ENCODE data around the gene SLC50A1.

SLC50A1 gene

DNA sequence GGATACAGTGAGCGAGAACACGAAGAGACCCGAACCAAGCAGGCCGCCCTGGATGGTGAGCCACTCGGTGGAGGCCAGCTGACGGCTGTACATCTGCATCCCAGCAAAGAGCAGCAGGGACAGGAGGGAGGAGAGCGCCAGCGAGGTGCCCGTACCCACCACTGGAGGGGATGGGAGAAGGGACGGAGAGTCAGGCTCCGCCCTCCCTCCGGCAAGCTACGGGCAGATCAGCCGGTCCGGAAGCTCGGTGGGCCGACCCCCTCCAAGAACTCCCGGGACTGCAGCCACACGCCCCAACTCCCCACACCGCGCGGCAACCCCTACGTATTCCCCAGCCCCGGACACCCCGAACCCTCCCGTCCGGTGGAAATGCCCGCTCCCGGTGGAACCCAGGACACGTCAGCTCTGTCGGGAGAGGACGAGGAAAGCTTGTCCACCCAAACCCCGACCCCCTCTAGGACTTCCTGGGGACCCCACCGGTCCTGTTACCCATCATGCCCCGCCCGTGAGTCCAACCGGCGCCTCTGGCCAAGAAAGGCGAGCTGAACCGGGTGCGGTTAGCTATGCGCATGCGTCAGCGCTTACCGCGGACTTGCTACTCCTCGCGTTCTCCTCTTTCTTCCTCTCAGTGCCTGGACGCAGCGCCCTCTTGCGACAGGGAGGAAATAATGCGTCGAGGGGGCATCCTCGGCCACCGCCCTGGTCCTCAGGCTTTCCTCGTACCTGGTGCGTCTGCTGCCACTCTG is 37.3 kb downstream of the SLC50A1 start, which contains the start of gene KRTCAP2:
Gene KRTCAP2, minus strand, starts transcription at position 573 of the 746 bp plus-strand sequence. Its CDS starts 80 bp downstream, at position 493.
- no peak for FAIRE-seq

DNA sequence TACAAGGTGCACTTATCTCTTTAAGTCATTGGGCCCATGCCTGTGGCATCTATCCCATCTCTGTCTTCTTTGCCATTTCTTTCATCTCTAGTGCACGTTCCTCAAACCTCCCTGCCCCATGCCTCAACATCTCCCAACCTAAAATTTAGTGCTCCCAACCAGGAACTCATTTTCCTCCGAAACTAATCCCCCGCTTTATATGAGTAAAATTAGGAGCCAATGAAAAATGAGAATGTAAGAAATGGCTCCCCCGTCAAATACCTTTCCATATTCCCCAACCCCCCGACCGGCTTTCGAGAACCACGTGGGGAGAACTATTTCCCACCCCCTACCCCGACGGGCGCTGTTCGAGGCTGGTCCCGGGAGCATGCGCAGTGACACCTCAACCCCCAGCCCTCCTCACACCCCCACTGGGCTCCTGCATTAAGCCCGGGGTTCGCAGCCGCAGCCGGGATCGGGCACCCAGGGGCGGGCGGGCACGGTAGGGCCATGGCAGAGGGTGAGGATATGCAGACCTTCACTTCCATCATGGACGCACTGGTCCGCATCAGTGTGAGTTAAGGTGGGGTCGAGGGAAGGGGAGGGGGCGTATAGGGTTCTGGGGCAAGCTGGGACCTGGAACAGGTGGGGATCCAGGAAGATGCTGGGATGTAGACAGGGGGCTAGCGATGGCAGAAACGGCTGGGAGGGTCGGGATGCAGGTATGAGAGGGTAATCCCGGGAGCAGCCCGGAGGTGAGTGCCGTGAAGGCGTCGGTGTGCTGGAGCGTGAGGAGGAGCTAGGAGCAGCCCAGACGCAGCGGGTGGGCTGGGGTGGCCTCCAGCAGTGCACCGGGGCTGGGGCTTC is 38.0 kb downstream of the SLC50A1 start, which contains the start of gene TRIM46:
Gene TRIM46, plus strand, starts transcription at position 372 of the 846 bp plus-strand sequence. Its CDS starts 118 bp downstream, at position 490.
- FAIRE-seq: no peak

DNA sequence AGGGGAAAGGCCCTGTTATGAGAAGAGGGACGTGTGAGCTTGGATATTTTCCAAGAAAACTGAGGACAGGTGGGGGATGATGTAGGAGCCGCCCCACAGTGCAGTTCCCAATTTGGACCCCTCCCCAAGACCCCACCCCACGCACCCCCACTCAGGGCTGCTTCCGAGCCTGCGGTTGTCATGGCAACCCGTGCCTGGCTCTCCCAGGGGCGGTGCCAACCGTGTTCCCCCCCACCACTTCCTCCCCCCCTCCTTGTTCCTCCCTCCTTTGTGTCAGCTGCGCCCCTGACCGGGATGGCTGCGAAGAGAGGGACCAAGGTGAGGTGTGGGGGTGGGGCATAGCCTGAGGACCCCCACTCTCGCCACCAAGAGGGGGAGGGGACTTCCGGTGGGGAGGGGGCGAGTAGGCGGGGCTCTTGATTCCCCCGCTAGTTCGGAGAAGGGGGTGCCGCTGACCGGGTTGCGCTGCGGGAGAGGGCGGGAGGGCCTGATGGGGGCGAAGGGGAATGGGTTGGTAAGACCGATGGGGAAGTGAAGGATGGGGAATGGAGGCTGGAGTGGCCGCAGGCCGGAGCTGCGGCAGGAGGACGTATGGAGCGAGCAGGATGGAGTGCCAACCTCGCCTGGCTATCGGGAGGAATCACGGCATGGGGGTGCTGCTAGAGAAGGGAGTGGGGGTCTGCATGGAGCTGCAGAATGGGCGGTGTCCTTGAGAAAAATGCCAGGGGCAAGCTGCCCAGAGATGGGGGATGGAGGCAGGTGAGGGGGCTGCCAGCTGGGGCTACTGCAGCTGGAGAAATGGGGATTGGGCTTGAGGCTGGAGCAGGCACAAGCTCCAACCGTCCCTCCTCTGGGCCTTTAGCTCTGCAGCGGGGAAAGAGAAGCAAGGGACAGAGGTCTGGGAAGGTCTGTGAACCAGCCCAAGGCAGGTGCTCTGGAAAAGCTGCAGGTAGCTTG is 39.0 kb downstream of the SLC50A1 start:
- FAIRE-seq: no peak

DNA sequence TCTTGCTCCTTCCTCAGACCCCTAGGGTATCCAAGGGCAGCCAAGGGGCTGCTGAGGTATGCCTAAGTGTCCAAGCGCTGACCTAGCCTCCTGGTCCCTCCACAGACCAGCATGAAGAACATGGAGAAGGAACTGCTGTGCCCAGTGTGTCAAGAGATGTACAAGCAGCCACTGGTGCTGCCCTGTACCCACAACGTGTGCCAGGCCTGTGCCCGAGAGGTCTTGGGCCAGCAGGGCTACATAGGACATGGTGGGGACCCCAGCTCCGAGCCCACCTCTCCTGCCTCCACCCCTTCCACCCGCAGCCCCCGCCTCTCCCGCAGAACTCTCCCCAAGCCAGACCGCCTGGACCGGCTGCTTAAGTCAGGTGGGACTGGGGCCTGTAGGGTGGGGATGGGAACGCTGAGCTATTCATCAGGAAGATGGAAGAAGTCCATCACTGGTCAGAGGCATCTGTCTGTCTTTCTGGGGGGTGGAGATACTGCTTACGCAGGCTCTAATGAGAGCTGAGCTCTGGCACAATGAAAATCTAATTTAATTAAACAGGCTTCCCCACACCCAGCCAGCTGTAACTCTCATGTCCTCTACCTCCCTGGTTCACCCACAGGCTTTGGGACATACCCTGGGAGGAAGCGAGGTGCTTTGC is 39.8 kb downstream of the SLC50A1 start:
- no peak for FAIRE-seq

- FAIRE-seq: no peak
Observed at GRCh38 chr1:155175927-155176371, 40.3 kb downstream of the SLC50A1 start.

GRCh38 chr1:155176544-155177071 is 41.0 kb downstream of the SLC50A1 start:
- peak; percentile 61 for FAIRE-seq

GRCh38 chr1:155177192-155177917 is 41.7 kb downstream of the SLC50A1 start:
- no peak for FAIRE-seq

DNA sequence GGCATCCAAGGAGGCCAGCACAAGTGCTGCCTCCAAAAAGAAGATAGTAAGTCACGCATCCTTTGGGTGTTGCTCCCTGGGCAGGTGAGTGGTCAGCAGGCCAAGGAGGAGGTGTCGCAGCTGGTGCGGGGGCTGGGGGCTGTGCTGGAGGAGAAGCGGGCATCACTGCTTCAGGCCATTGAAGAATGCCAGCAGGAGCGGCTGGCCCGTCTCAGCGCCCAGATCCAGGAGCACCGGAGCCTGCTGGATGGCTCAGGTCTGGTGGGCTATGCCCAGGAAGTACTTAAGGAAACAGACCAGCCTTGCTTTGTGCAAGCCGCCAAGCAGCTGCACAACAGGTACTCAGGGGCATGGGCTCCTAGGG is 42.2 kb downstream of the SLC50A1 start:
- no peak for FAIRE-seq

DNA sequence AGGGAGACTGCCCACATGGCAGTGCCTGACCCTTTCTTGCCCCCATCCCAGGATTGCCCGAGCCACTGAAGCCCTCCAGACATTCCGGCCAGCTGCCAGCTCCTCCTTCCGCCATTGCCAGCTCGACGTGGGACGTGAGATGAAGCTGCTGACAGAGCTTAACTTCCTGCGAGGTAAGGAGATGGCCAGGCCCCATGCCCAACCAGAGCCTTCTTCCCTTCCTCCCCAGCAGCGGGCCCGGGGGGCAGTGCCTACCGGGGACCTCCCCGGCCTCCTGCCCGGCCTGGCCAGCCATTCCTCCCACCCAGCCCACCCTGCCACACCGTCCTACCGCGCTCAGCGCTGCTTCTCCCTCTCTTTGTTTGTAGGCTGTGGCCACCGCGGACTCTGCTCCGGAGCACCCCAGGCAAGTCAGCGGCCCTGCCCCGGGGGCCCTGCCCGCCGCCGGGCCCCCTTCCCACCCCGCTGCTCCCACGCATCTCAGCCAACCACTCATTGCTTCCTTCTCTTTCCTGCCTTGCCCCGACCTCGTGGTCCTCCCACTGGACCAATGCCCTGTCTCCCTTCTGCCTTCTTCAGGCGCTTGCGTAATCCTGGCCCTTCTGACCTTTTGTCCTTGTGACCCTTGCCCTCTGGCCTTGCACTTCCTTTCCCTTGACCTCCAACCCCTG is 42.9 kb downstream of the SLC50A1 start:
- FAIRE-seq: no peak

- FAIRE-seq: no peak
Observed at GRCh38 chr1:155179112-155180031, 43.7 kb downstream of the SLC50A1 start.

DNA sequence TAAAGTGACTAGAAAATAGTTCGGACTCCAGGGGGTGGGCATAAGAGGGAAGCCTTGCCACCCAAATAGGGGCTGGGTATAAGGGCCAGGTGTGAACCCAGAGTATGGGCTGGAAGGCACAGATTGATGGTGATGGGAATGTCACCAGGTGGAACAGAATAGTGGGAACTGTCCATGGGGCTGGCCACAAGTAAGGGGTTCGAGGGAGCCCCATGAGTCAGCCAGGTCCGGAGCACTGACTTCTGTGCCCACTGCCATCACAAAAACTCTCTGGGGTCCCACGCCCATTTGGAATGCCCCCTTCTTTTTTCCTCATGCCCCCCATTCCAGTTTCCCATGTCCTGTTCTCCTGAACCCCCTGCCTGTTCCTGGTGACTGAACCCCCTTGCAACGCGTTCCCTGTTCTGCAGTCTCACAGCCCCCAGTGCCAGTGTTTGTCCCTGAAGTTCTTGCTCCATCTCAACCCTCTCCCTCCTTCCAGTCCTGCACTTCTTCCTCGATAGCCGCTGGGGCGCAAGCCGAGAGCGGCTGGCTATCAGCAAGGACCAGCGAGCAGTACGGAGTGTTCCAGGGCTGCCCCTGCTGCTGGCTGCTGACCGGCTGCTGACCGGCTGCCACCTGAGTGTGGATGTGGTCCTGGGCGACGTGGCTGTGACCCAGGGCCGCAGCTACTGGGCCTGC is 45.9 kb downstream of the SLC50A1 start:
- no peak for FAIRE-seq

- FAIRE-seq: no peak
Observed at GRCh38 chr1:155182052-155182550, 46.4 kb downstream of the SLC50A1 start.

DNA sequence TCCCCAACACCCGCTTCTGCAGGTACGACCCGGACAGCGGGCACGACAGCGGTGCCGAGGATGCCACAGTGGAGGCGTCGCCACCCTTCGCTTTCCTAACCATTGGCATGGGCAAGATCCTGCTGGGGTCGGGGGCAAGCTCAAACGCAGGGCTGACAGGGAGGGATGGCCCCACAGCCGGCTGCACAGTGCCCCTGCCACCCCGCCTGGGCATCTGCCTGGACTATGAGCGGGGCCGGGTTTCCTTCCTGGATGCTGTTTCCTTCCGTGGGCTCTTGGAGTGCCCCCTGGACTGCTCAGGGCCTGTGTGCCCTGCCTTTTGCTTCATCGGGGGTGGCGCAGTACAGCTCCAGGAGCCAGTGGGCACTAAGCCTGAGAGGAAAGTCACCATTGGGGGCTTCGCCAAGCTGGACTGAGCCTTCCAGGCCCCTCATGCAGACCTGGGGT is 48.1 kb downstream of the SLC50A1 start:
- no peak for FAIRE-seq

DNA sequence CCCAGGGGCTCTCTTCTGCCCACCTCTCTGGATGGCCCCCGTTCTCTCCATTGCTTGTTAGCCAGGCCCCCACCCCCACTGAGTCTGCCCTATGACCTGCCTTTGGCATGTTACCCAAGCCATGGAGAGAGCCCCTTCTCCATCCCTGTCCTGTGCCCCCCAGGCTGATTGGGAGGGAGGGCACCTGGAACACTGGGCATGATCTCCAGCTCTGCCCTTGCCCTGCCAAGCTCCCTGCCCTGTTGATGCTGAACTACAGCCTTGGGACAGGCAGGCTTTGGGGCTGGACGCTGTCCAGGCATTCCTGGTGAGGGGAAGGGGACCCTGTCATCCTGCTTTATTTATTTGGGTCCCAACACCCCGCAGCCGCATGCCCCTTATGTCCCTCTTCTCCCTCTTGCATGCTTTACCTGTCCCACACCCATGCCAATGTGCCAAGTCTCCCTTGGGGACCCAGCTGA is 48.7 kb downstream of the SLC50A1 start:
- FAIRE-seq: no peak

DNA sequence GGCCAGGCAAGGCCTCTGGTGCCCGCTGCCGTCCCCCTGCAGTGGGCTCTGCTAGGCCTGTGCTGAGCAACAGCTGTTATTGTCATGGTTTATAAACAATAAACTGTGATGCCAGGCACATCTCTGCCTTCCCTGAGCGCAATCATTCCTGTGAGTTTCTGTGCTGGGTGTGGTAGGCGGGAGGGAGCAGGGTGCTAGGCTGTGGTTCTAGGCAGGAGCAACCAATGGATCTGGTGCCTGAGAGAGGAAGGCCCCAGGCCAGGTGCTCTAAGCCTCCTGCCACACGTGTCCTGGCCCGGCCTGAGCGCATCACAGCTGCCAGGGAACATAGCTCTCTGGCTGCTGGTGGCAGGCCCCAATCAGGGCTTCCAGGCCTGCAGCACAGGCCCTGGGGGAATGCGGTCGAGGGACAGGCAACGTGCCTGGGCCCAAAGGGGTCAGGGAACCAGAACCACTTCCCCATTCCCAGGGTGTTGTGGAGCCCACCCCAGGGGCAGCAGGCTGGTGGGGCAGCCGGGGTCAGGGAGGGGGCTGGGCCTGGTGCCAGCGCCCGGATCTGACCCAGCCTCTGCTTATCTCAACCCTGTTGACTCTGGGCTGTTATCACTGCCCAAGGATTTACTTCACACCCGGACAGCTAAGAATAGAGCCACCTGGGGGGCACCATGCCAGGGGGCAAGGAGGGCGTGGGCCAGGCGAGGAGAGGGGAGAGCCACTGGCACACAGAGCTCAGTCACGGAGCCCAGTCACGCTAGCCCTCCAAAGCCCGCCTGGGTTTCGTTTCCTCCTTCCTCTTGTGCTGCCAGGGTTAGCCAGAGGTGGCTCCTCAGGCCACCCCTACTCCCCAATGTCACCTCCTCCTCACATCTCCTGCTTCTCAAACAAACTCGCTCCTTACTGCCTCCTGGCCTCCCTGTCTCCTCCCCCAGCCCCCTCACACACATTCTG is 49.5 kb downstream of the SLC50A1 start:
- FAIRE-seq: no peak

GRCh38 chr1:155185783-155186066 is 50.1 kb downstream of the SLC50A1 start:
- FAIRE-seq: no peak

DNA sequence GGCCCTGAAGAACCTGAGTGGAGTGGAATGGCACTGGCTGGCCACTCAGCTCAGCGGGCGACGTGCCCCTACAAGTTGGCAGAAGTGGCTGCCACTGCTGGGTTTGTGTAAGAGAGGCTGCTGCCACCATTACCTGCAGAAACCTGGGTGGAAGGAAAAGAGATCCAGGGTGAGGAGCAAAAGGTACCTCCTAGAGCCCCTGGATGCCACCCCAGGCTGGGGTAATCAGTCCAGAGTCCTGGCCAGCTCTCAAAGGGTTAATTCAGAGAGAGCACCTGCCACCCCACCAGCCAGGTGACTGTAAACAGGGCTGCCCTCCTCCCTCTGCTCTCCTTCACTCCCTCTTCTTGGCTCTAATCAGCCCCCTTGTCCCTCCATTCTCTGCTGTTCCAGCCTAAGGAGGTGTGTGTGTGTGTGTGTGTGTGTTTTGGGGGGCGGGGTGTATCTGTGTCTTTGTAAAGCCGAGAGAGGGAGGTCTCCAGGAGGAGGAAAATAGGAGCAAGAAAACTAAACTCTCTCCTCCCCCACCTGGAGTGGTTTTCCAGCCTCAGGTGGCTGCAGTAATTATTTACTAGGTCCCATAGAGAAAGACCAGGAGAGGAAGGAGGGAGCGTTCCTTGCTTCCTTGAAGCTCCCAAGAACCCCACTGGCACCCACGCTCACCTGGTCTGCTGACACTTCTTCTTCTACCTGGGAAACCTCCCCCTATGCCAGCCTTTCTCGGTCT is 50.6 kb downstream of the SLC50A1 start:
- no peak for FAIRE-seq
